ENCODE data around the gene GLI3. TPM values are rescaled to one million over a fixed set of nuclear protein-coding genes. Genes with fewer than 3 reads are reported as not detected.

GLI3 gene
- total RNA-seq, 3 donors from 2014 or later = 0.03 to 0.24 (median 0.13) TPM

GRCh38 chr7:41975849-41976248 lies 261.2 kb downstream of the GLI3 start:
- DNase-seq (no peak), ATAC-seq (no peak)
- no peaks in the 10 kb centered on the region for H3K9me3 Mint-ChIP-seq
- H3K36me3 Mint-ChIP-seq (ENCODE audit: insufficient read depth) = no peaks in the 10 kb centered on the region
- H3K4me3 Mint-ChIP-seq = no peak overlapping the region
- H3K4me1 Mint-ChIP-seq (ENCODE audit: low read depth) = no peaks in the 10 kb centered on the region
- no peaks in the 10 kb centered on the region for H3K27me3 Mint-ChIP-seq (ENCODE audit: low read depth)

DNA sequence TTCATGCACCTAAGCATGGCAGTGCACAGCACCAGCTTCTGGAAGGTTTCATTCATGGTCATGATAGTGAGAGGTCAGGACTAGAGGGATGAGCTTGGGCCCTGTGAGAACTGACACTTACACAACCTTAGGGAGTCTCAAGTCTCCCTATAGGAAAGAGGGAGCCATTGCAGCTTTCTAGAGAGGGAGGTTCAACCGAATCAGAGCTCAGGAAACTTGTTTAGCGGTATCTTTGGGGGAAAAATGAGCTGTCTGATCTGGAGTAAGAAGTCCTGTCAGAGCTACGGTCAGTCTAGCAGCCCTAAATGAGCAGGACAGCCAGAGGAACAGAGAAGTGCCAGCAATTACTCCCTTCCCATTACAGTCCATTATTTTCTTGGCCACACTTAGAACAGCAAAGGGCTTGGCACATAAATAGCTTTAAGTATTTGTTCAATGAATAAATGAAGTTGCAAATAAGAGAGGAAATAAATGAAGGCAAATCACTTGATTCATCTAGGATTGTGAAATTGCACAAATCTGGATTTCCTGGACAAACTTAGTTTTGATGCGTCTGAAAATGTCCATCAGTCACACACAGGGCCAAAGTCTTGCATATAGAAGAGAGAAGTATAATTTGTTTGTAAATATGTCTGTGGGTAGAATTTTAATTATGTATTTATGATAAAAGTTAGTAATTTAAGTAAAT lies 262.0 kb downstream of the GLI3 start:
- Mint-ChIP-seq H3K4me1 (ENCODE audit: low read depth) (no peaks in the 10 kb centered on the region), H3K27me3 (ENCODE audit: low read depth) (no peaks in the 10 kb centered on the region), H3K9me3 (no peaks in the 10 kb centered on the region), H3K4me3 (no peak overlapping the region), H3K36me3 (ENCODE audit: insufficient read depth) (no peaks in the 10 kb centered on the region)
- no peak for DNase-seq
- no peak for ATAC-seq

GRCh38 chr7:41973202-41973730 lies 263.7 kb downstream of the GLI3 start:
- DNase-seq (no peak), ATAC-seq (no peak)
- Mint-ChIP-seq H3K9me3 (no peaks in the 10 kb centered on the region), H3K4me1 (ENCODE audit: low read depth) (no peaks in the 10 kb centered on the region), H3K36me3 (ENCODE audit: insufficient read depth) (no peaks in the 10 kb centered on the region), H3K4me3 (no peak overlapping the region), H3K27me3 (ENCODE audit: low read depth) (no peaks in the 10 kb centered on the region)

DNA sequence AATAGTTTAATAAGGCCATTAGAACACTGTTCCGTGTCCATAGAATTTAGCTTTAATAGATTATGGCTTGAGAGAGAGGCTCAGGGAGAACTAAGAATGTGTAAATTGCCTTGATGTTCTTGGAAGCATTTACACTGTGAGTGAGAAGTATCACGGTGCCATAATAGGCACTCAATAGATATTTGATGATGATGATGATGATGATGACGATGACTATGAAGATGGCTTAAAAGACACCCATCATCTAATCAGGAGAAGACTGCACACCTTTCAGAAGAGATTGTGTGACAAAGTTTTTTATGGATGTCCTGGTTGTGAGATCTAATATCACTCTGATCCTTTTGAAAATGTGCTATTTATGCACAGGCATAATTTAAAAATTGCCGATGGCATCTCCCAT lies 264.2 kb downstream of the GLI3 start:
- no peak overlapping the region for H3K4me3 Mint-ChIP-seq

DNA sequence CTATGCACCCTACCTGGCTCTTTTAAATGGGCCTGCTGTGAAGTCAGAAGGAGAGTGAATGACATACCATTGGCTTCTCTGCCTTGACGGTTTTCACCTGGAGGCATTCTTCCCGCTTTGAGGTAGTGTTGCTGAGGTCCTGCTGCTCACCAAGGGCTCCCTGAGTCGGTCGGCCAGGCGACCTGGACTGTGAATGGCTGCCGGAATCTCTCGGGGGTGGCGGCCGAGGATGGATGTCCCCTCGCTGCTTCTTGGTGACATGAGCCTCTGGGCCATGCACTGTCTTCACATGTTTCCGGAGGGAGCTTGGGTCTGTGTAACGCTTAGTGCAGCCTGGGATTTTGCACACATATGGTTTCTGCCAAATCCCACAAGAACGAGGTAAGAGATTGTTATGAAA lies 264.7 kb downstream of the GLI3 start:
- H3K9me3 Mint-ChIP-seq = no peaks in the 10 kb centered on the region
- DNase-seq = no peak
- no peaks in the 10 kb centered on the region for H3K4me1 Mint-ChIP-seq (ENCODE audit: low read depth)
- no peak overlapping the region for H3K4me3 Mint-ChIP-seq
- ATAC-seq = no peak
- no peaks in the 10 kb centered on the region for H3K36me3 Mint-ChIP-seq (ENCODE audit: insufficient read depth)
- H3K27me3 Mint-ChIP-seq (ENCODE audit: low read depth) = no peaks in the 10 kb centered on the region

More for the DNA sequence above, 264.2 kb downstream of the GLI3 start:
- no peaks in the 10 kb centered on the region for H3K36me3 Mint-ChIP-seq (ENCODE audit: insufficient read depth)
- H3K4me1 Mint-ChIP-seq (ENCODE audit: low read depth) = no peaks in the 10 kb centered on the region
- DNase-seq (no peak), ATAC-seq (no peak)
- H3K9me3 Mint-ChIP-seq = no peaks in the 10 kb centered on the region
- no peaks in the 10 kb centered on the region for H3K27me3 Mint-ChIP-seq (ENCODE audit: low read depth)

DNA sequence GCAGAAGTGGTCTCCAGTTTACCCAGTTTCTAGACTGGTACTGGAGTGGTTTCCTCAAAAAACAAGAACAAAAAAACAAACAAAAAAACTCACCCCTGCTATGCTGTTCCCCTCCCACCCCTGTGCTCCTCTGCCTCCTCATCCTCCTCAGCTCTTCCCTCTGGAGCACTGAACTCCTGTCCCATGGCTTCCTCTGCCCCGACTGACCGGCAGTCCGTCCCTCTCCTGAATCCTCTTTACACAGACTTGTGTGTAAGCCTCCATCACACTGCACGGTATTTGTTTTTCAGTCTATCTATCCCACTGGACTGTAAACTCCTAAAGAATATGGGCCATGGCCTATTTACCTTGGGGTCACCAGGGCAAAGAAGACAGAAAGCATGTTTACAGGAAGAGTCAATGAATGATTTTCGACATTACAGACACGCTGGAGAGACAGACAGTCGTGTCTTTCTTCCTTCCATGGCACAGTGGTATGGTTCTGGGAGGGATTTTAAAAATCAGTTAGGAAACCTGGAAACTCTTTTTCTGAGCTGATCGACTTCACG lies 265.3 kb downstream of the GLI3 start:
- ATAC-seq (no peak), DNase-seq (no peak)
- Mint-ChIP-seq H3K27me3 (ENCODE audit: low read depth) (no peaks in the 10 kb centered on the region), H3K4me1 (ENCODE audit: low read depth) (no peaks in the 10 kb centered on the region), H3K36me3 (ENCODE audit: insufficient read depth) (no peaks in the 10 kb centered on the region), H3K9me3 (no peaks in the 10 kb centered on the region), H3K4me3 (no peak overlapping the region)

GRCh38 chr7:41970941-41971340 lies 266.1 kb downstream of the GLI3 start:
- Mint-ChIP-seq H3K4me1 (ENCODE audit: low read depth) (no peaks in the 10 kb centered on the region), H3K36me3 (ENCODE audit: insufficient read depth) (no peaks in the 10 kb centered on the region), H3K4me3 (no peak overlapping the region), H3K9me3 (no peaks in the 10 kb centered on the region), H3K27me3 (ENCODE audit: low read depth) (no peaks in the 10 kb centered on the region)
- DNase-seq (no peak), ATAC-seq (no peak)

- DNase-seq (no peak), ATAC-seq (no peak)
- Mint-ChIP-seq H3K9me3 (no peaks in the 10 kb centered on the region), H3K36me3 (ENCODE audit: insufficient read depth) (no peaks in the 10 kb centered on the region), H3K4me3 (no peak overlapping the region), H3K4me1 (ENCODE audit: low read depth) (no peaks in the 10 kb centered on the region), H3K27me3 (ENCODE audit: low read depth) (no peaks in the 10 kb centered on the region)
These were observed 267.4 kb downstream of the GLI3 start for GRCh38 chr7:41969561-41970105.

GRCh38 chr7:41967156-41967555 lies 269.9 kb downstream of the GLI3 start:
- H3K4me1 Mint-ChIP-seq (ENCODE audit: low read depth) = no peaks in the 10 kb centered on the region
- no peak for ATAC-seq
- no peak for DNase-seq
- H3K9me3 Mint-ChIP-seq = no peaks in the 10 kb centered on the region
- no peak overlapping the region for H3K4me3 Mint-ChIP-seq
- H3K27me3 Mint-ChIP-seq (ENCODE audit: low read depth) = no peaks in the 10 kb centered on the region
- H3K36me3 Mint-ChIP-seq (ENCODE audit: insufficient read depth) = no peaks in the 10 kb centered on the region

DNA sequence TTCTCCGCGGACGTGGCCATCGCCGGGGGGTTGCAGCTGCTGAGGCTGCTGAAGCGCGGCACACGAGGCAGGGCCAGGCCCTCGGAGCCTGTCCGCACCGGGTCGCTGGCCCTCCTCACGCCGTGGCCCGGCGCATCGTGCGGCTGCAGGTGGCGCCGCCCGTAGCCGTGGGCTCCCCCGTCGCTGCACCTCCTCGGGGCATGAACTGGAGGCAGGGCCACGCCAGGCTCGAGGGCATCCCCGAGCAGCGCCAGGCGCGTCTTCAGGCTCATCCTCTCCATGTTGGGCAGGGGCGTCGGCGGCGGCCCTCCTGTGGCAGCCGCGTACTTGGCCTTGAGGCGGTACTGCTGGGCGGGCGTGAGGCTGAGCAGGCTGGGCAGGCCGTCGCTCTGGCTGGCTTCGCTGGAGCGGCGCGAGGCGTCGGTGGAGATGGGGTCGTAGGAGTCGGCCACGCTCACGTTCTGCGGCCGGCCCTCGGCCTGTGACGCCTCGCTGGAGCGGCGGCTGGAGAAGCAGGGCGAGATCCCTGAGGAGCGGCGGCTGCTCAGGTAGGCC lies 271.0 kb downstream of the GLI3 start:
- H3K9me3 Mint-ChIP-seq = no peaks in the 10 kb centered on the region

GRCh38 chr7:41964849-41965745 lies 271.9 kb downstream of the GLI3 start:
- no peak for DNase-seq
- Mint-ChIP-seq H3K27me3 (ENCODE audit: low read depth) (no peaks in the 10 kb centered on the region), H3K4me1 (ENCODE audit: low read depth) (no peaks in the 10 kb centered on the region), H3K4me3 (no peak overlapping the region), H3K9me3 (no peaks in the 10 kb centered on the region), H3K36me3 (ENCODE audit: insufficient read depth) (no peaks in the 10 kb centered on the region)
- no peak for ATAC-seq

More for the DNA sequence above, 271.0 kb downstream of the GLI3 start:
- Mint-ChIP-seq H3K4me1 (ENCODE audit: low read depth) (no peaks in the 10 kb centered on the region), H3K4me3 (no peak overlapping the region), H3K36me3 (ENCODE audit: insufficient read depth) (no peaks in the 10 kb centered on the region), H3K27me3 (ENCODE audit: low read depth) (no peaks in the 10 kb centered on the region)
- DNase-seq (no peak), ATAC-seq (no peak)

- ATAC-seq (peak in 1 of 2 donors; percentile 18), DNase-seq (no peak)
- Mint-ChIP-seq H3K36me3 (ENCODE audit: insufficient read depth) (no peaks in the 10 kb centered on the region), H3K27me3 (ENCODE audit: low read depth) (peaks cover 2% of the 10 kb centered on the region), H3K4me1 (ENCODE audit: low read depth) (no peaks in the 10 kb centered on the region), H3K9me3 (no peaks in the 10 kb centered on the region), H3K4me3 (no peak overlapping the region)
These were observed 272.7 kb downstream of the GLI3 start for GRCh38 chr7:41964183-41964753.

DNA sequence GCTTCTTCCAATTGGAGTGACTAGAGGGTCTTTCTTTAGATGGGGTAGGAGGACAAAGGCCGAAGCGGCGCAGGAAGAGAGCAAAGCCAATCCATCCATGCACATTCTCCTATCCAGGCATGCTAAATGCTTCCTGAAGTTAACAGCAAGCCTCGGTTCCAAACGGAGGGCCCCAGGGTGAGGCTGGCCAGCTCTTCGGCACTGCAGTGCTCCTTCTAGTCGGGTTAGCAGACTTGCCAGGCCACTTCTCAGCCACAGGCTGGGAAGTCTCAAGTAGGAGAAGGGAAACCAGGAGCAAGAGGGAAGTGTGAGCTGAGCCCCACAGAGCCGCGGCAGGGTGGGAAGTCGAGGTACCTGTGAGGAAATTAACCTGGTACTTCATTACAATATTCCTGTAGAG lies 280.3 kb downstream of the GLI3 start:
- Mint-ChIP-seq H3K36me3 (ENCODE audit: insufficient read depth) (no peaks in the 10 kb centered on the region), H3K9me3 (no peaks in the 10 kb centered on the region), H3K4me3 (no peak overlapping the region), H3K4me1 (ENCODE audit: low read depth) (no peaks in the 10 kb centered on the region), H3K27me3 (ENCODE audit: low read depth) (peaks cover 25% of the 10 kb centered on the region)
- DNase-seq = no peak
- ATAC-seq = no peak
